Bronchial smooth muscle cell (primary cell): ENCODE data around the gene NAGLU. TPM values are rescaled to one million over a fixed set of nuclear protein-coding genes. Genes with fewer than 3 reads are reported as not detected.

Experiments
- total RNA-seq: library from RNA; depleted of rRNA; stranded (reverse); fragments of >200 nt; gene quantifications from 2 replicates; pipeline ENCODE4 v1.2.1, GENCODE V29; 2014

The NAGLU gene
- 29.1 and 32.9 TPM in 2 replicates for total RNA-seq

DNA sequence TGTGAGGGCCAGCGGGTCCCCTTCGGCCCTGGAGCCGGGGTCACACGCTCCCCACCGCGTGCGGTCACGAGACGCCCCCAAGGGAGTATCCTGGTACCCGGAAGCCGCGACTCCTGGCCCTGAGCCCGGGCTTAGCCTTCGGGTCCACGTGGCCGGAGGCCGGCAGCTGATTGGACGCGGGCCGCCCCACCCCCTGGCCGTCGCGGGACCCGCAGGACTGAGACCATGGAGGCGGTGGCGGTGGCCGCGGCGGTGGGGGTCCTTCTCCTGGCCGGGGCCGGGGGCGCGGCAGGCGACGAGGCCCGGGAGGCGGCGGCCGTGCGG is at the start of gene NAGLU:
Gene NAGLU, plus strand, starts transcription at position 194 of the 324 bp plus-strand sequence. Its CDS starts 32 bp downstream, at position 226.

DNA sequence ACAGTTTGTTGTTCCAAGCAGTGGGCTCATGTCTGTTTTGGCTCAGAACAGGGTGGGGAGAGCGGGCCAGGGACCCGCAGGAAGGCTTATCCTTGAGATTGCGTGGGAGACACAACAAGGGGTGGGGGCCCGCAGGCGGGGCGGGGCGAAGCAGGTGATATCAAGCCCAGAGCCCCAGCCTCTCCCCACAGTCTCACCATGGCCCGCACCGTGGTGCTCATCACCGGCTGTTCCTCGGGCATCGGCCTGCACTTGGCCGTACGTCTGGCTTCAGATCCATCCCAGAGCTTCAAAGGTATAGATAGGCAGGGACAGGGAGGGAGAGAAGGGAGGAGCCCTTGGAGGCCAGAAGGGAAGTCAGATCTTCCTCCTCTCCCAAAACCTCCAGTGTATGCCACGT is 16.7 kb downstream of the NAGLU start, which contains the start of gene HSD17B1:
Gene HSD17B1, plus strand, starts transcription at position 188 of the 400 bp plus-strand sequence. Its CDS starts 11 bp downstream, at position 199.

DNA sequence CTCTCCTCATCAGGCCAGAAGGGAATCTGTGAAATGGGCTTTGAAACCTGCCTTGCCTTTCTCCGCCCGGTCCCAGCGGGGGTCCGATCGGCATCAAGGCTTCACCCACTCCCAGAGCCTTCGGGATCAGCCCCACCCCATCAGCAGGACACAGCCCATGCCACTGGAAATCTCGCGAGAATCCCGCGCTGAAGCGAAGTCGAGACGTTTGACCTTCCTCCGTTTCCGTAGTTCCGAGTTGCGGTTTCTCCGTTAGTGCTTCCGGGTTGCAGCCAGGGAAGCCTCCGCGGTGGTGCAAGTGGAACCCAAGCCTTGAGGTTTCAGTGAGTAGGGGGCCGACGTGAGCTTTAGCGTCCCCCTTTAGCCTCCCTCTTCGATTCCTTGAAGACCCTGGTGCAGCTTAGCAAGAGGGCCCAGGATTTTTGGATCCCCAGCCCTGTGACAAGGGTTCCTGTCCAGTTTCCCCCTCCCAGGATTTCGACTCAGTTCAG is 25.9 kb downstream of the NAGLU start, which contains the start of gene COASY:
Gene COASY, plus strand, starts transcription at position 252 of the 491 bp plus-strand sequence. CDS start 475 bp downstream, outside the sequence.

DNA sequence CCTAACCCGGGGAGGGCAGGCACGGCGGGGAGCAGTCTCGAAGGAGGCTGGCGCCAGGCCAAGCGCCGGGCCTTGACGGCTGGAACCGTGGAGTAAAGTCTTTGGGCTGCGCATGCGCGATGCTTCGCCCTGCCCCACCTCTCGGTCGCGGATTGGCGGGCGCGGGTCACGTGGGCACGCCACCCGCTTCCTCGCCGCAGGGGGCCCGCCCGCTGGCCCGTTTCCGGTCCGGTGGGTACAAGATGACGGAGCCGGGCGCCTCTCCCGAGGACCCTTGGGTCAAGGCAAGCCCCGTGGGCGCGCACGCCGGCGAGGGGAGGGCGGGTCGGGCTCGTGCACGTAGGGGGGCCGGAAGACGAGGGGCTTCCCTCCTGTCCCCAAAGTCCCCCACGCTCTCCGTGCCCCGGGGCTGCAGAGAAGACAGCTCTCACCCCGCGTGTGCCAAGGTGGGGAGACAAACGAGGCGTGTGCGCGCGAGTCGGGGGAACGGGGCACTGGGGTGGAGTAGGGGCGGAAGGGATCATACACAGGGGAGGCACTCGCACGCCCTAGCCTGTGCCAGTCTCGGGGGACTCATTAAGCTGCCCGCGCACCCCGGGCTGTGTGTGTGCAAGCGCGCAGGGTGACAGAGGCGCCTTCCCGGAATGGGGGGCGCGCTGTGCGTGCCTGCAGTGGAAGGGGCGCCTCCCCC is 31.0 kb downstream of the NAGLU start, which contains the start of gene MLX:
Gene MLX, plus strand, starts transcription at position 218 of the 691 bp plus-strand sequence. Its CDS starts 25 bp downstream, at position 243.

DNA sequence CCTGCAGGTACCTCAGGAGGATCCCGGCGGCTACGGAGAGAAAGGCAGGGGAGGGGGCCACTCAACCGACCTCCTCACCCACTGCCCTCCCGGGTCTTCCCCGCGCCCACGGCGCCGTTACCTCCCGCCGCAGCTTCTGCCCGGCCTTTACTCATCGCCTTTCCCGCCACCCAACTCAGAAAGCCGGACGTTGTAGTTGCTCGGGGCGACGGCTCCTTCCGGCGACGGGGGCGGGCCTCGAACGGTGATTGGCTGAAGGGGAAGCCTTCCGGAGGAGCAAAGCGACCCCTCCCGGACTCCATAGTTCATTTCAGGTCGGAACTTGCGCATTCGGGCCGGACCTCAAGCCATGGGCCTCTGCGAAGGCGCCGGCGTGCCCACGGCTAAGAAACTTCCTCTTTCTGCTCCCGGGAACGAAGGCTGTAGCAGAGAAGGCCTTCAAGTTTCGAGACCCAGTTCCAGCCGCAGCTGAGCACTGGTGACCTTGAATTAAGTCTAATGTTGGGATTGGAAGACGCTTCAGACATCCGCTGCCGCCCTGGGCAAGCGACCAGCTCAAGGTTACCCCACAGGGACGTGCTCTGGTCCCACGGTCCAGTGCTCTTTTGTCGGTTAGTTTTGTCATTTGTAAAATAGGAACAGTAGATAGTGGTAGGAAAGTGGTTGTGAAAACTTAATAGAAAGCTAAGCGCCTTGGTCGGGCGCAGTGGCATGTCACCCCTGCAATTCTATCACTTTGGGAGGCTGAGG is 41.7 kb downstream of the NAGLU start, which contains the start of gene PSMC3IP:
Gene PSMC3IP, minus strand, starts transcription at position 198 of the 750 bp plus-strand sequence. Its CDS starts 43 bp downstream, at position 155.

Other genes starting within 250 kb of the NAGLU start
- gene STAT5A, start 247.7 kb upstream of the NAGLU start, total RNA-seq = 21.1 and 35.6 TPM in 2 replicates
- 70.4 and 73.1 TPM in 2 replicates for gene STAT3, start 147.8 kb upstream of the NAGLU start, total RNA-seq
- 463 and 467 TPM in 2 replicates for gene CAVIN1, start 113.0 kb upstream of the NAGLU start, total RNA-seq
- gene ATP6V0A1, start 77.4 kb upstream of the NAGLU start, total RNA-seq = 59.4 and 63.2 TPM in 2 replicates
- 1.5 and 5.7 TPM in 2 replicates for gene HSD17B1, start 16.7 kb downstream of the NAGLU start, total RNA-seq
- 6.4 and 7.7 TPM in 2 replicates for gene COASY, start 25.9 kb downstream of the NAGLU start, total RNA-seq
- gene MLX, start 30.9 kb downstream of the NAGLU start, total RNA-seq = 30.1 and 31.0 TPM in 2 replicates
- 2.1 and 2.4 TPM in 2 replicates for gene PSMC3IP, start 41.5 kb downstream of the NAGLU start, total RNA-seq
- 40.4 and 41.9 TPM in 2 replicates for gene RETREG3, start 73.1 kb downstream of the NAGLU start, total RNA-seq
- gene TUBG1, start 73.4 kb downstream of the NAGLU start, total RNA-seq = 12.3 TPM in 2 replicates
- gene TUBG2, start 123.0 kb downstream of the NAGLU start, total RNA-seq = 7.8 and 8.8 TPM in 2 replicates
- 10.1 and 12.9 TPM in 2 replicates for gene PLEKHH3, start 140.8 kb downstream of the NAGLU start, total RNA-seq
- 2.0 and 5.8 TPM in 2 replicates for gene CCR10, start 145.6 kb downstream of the NAGLU start, total RNA-seq
- 23.4 and 39.4 TPM in 2 replicates for gene CNTNAP1, start 146.3 kb downstream of the NAGLU start, total RNA-seq
- gene EZH1, start 208.8 kb downstream of the NAGLU start, total RNA-seq = 13.4 and 16.7 TPM in 2 replicates
- 0.17 TPM in 1 of 2 replicates, not detected in the other for gene RAMP2, start 225.0 kb downstream of the NAGLU start, total RNA-seq
- 46.5 and 50.2 TPM in 2 replicates for gene VPS25, start 237.2 kb downstream of the NAGLU start, total RNA-seq
- 0.09 and 0.32 TPM in 2 replicates for gene WNK4, start 244.4 kb downstream of the NAGLU start, total RNA-seq